ENCODE data around the gene C4orf50.

Gene C4orf50

GRCh38 chr4:5973033-5973432, 45.2 kb downstream of the C4orf50 start:
- DNase-seq (ENCODE audit: low read depth in 2 of 3, low spot score in 1 of 3) = no peak

- DNase-seq (ENCODE audit: low read depth in 2 of 3, low spot score in 1 of 3) = no peak
Measured at GRCh38 chr4:5972571-5972970, 45.7 kb downstream of the C4orf50 start.

GRCh38 chr4:5971078-5971450, 47.2 kb downstream of the C4orf50 start:
- DNase-seq (ENCODE audit: low read depth in 2 of 3, low spot score in 1 of 3) = no peak

- DNase-seq (ENCODE audit: low read depth in 2 of 3, low spot score in 1 of 3) = no peak
Measured at GRCh38 chr4:5970381-5971077, 47.7 kb downstream of the C4orf50 start.

GRCh38 chr4:5969777-5970176, 48.5 kb downstream of the C4orf50 start:
- DNase-seq (ENCODE audit: low read depth in 2 of 3, low spot score in 1 of 3) = no peak

GRCh38 chr4:5969336-5969735, 48.9 kb downstream of the C4orf50 start:
- DNase-seq (ENCODE audit: low read depth in 2 of 3, low spot score in 1 of 3) = no peak

- no peak for DNase-seq (ENCODE audit: low read depth in 2 of 3, low spot score in 1 of 3)
Measured at GRCh38 chr4:5968246-5968645, 50.0 kb downstream of the C4orf50 start.

GRCh38 chr4:5967783-5968182, 50.4 kb downstream of the C4orf50 start:
- DNase-seq (ENCODE audit: low read depth in 2 of 3, low spot score in 1 of 3) = no peak

- no peak for DNase-seq (ENCODE audit: low read depth in 2 of 3, low spot score in 1 of 3)
Measured at GRCh38 chr4:5965225-5965624, 53.0 kb downstream of the C4orf50 start.

- no peak for DNase-seq (ENCODE audit: low read depth in 2 of 3, low spot score in 1 of 3)
Measured at GRCh38 chr4:5964030-5964429, 54.2 kb downstream of the C4orf50 start.

GRCh38 chr4:5963611-5964010, 54.6 kb downstream of the C4orf50 start:
- DNase-seq (ENCODE audit: low read depth in 2 of 3, low spot score in 1 of 3) = no peak

GRCh38 chr4:5962416-5962815, 55.8 kb downstream of the C4orf50 start:
- no peak for DNase-seq (ENCODE audit: low read depth in 2 of 3, low spot score in 1 of 3)

GRCh38 chr4:5960252-5960880, 57.9 kb downstream of the C4orf50 start:
- no peak for DNase-seq (ENCODE audit: low read depth in 2 of 3, low spot score in 1 of 3)

GRCh38 chr4:5959211-5959982, 58.8 kb downstream of the C4orf50 start:
- DNase-seq (ENCODE audit: low read depth in 2 of 3, low spot score in 1 of 3) = no peak

- no peak for DNase-seq (ENCODE audit: low read depth in 2 of 3, low spot score in 1 of 3)
Measured at GRCh38 chr4:5958199-5958735, 60.0 kb downstream of the C4orf50 start.

- DNase-seq (ENCODE audit: low read depth in 2 of 3, low spot score in 1 of 3) = no peak
Measured at GRCh38 chr4:5957076-5957475, 61.2 kb downstream of the C4orf50 start.

GRCh38 chr4:5956285-5957021, 61.8 kb downstream of the C4orf50 start:
- no peak for DNase-seq (ENCODE audit: low read depth in 2 of 3, low spot score in 1 of 3)

- DNase-seq (ENCODE audit: low read depth in 2 of 3, low spot score in 1 of 3) = no peak
Measured at GRCh38 chr4:5955856-5956255, 62.4 kb downstream of the C4orf50 start.

GRCh38 chr4:5955201-5955821, 62.9 kb downstream of the C4orf50 start:
- DNase-seq (ENCODE audit: low read depth in 2 of 3, low spot score in 1 of 3) = no peak

- DNase-seq (ENCODE audit: low read depth in 2 of 3, low spot score in 1 of 3) = no peak
Measured at GRCh38 chr4:5954056-5954760, 64.0 kb downstream of the C4orf50 start.

All from stimulated activated CD4-positive, alpha-beta T cell treated with anti-CD3 and anti-CD28 coated beads, Interleukin-12 subunit alpha, Interleukin-12 subunit beta, amount 100 ng/mL, for 48 hours (primary cell).